ENCODE measurements around the gene SLC25A30.
"Not testable (repeated sequence)": the region's sequence is repeated elsewhere in the genome, so short reads cannot be mapped to it uniquely, and the experiment has no call there.

The SLC25A30 gene

DNA sequence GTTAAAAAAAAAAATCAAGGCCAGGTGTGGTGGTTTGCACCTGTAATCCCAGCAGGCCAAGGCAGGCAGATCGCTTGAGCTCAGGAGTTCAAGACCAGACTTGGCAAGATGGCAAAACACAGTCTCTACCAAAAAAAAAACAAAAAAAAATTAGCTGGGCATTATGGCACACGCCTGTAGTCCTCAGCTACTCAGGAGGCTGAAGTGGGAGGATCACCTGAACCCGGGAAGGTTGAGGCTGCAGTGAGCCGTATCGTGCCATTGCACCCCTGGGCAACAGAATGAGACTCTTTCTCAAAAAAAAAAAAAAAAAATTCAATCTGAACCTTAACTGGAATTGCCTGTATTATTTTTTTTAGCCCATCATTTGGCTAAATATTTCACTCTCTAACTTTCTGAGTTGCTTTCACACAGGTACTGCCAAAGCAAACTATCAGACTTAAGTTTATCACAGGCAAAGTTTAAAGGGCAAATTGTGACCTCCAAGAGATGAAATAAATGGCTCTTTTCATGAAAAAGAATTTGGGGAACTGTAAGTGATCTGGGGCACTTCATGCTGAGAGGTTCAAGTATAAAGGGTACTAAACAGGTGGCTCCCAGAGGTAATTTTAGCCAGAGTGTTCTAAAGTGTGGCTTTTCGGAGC is 14.7 kb upstream of the SLC25A30 start:
- no peaks in the 10 kb centered on the region for H3K4me1 ChIP-seq (ENCODE audit: insufficient read depth, low read length, severe bottlenecking)
- H4K20me1 ChIP-seq (ENCODE audit: insufficient read depth, low read length) = no peaks in the 10 kb centered on the region
- 0 out of 2 replicates have a peak, but pooled peaks cover 6% of the 10 kb centered on the region for H3K27me3 ChIP-seq (ENCODE audit: insufficient read depth, low read length)
- H3K4me2 ChIP-seq (ENCODE audit: low read length) = no peak overlapping the region
- H3K9me2 ChIP-seq (ENCODE audit: low read depth, low read length) = no peaks in the 10 kb centered on the region
- TF ChIP-seq EZH2 (IDR thresholded peaks at IDR 0.05; ENCODE audit: borderline replicate concordance, low read length) = no peak
- TF ChIP-seq, protein P1, sequence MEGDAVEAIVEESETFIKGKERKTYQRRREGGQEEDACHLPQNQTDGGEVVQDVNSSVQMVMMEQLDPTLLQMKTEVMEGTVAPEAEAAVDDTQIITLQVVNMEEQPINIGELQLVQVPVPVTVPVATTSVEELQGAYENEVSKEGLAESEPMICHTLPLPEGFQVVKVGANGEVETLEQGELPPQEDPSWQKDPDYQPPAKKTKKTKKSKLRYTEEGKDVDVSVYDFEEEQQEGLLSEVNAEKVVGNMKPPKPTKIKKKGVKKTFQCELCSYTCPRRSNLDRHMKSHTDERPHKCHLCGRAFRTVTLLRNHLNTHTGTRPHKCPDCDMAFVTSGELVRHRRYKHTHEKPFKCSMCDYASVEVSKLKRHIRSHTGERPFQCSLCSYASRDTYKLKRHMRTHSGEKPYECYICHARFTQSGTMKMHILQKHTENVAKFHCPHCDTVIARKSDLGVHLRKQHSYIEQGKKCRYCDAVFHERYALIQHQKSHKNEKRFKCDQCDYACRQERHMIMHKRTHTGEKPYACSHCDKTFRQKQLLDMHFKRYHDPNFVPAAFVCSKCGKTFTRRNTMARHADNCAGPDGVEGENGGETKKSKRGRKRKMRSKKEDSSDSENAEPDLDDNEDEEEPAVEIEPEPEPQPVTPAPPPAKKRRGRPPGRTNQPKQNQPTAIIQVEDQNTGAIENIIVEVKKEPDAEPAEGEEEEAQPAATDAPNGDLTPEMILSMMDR (IDR thresholded peaks at IDR 0.05; ENCODE audit: low read length) = no peak
- H3F3A ChIP-seq (ENCODE audit: insufficient read depth, low read length) = no peaks in the 10 kb centered on the region
- no peak overlapping the region for H2AFZ ChIP-seq (ENCODE audit: low read length)
- H3K79me2 ChIP-seq (ENCODE audit: insufficient read depth, low read length) = no peaks in the 10 kb centered on the region
- H3K27ac ChIP-seq (ENCODE audit: low read depth, low read length, poor library complexity, severe bottlenecking) = no peak overlapping the region
- no peak overlapping the region for H3K4me3 ChIP-seq (ENCODE audit: low read depth, low read length, poor library complexity, severe bottlenecking)
- no peaks in the 10 kb centered on the region for H3K36me3 ChIP-seq (ENCODE audit: insufficient read depth, low read length)
- H3K9ac ChIP-seq (ENCODE audit: low read length) = no peak overlapping the region
- no peaks in the 10 kb centered on the region for H3K9me3 ChIP-seq (ENCODE audit: low read length)

DNA sequence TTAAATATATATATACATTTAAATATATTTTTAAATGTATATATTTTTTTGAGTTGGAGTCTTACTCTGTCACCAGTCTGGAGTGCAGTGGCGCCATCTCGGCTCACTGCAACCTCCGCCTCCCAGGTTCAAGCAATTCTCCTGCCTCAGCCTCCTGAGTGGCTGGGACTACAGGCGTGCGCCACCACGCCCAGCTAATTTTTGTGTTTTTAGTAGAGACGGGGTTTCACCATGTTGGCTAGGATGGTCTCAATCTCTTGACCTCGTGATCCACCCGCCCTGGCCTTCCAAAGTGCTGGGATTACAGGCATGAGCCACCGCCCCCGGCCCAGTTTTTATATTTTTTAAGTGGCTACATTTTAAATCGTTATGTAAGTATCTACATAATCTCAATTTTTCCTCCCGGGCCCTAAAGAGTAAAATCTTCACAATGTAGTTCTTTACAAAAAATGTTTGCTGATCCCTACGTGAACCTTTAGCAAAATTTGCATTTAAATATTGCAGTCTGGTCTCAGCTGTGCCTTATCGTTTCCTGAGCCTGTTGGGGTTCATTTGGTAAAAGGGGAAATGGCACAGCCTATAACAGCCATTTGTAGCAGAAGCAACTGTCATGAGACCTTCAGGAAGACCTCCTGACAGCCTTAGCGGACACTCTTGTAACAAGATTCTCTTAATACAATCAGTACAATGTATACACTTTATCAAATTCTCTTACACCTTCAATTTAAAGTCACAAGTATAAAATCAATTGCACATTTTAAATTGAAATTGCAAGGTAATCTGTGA is 8.1 kb upstream of the SLC25A30 start:
- H3K9me2 ChIP-seq (ENCODE audit: low read depth, low read length); H3K9me3 ChIP-seq (ENCODE audit: low read length); H3K27ac ChIP-seq (ENCODE audit: low read depth, low read length, poor library complexity, severe bottlenecking); H2AFZ ChIP-seq (ENCODE audit: low read length); H3K9ac ChIP-seq (ENCODE audit: low read length); H3K79me2 ChIP-seq (ENCODE audit: insufficient read depth, low read length); H3K4me2 ChIP-seq (ENCODE audit: low read length); H3K27me3 ChIP-seq (ENCODE audit: insufficient read depth, low read length); H3K4me1 ChIP-seq (ENCODE audit: insufficient read depth, low read length, severe bottlenecking); H4K20me1 ChIP-seq (ENCODE audit: insufficient read depth, low read length); H3F3A ChIP-seq (ENCODE audit: insufficient read depth, low read length); H3K4me3 ChIP-seq (ENCODE audit: low read depth, low read length, poor library complexity, severe bottlenecking); H3K36me3 ChIP-seq (ENCODE audit: insufficient read depth, low read length): not testable (repeated sequence)

DNA sequence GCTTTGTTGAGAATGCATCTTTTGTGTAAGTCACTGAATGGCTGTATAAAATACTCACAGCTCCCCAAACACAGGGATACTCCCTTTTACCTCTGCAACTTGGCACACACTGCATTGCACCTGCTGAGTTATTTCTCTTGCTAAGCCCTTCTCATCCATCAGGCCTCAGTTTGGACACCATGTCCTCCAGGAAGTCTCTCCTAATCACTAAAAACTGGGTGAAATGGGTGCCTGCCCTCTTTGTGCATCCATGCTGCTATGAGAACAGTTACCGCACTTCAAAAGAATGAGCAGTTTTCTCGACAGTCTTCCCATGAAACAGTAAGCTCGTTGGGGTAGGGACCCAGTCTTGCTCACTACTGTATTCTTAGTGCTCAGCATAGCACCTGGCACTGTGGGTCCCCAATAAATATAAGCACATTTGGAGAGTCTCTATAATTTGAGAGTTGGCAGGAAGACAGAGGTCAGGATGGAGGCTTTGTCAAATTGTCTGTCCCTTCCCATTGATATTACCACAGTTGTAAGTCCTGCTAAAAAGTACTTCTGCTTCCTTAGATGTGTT is 4.6 kb upstream of the SLC25A30 start:
- Histone ChIP-seq H3K9me3 (ENCODE audit: low read length) (no peaks in the 10 kb centered on the region), H3K4me3 (ENCODE audit: low read depth, low read length, poor library complexity, severe bottlenecking) (no peak overlapping the region), H3K27me3 (ENCODE audit: insufficient read depth, low read length) (no peaks in the 10 kb centered on the region), H3K36me3 (ENCODE audit: insufficient read depth, low read length) (no peaks in the 10 kb centered on the region), H2AFZ (ENCODE audit: low read length) (no peak overlapping the region), H4K20me1 (ENCODE audit: insufficient read depth, low read length) (no peaks in the 10 kb centered on the region), H3K4me2 (ENCODE audit: low read length) (no peak overlapping the region), H3K9me2 (ENCODE audit: low read depth, low read length) (no peaks in the 10 kb centered on the region), H3K4me1 (ENCODE audit: insufficient read depth, low read length, severe bottlenecking) (peaks cover 7% of the 10 kb centered on the region), H3K9ac (ENCODE audit: low read length) (no peak overlapping the region), H3F3A (ENCODE audit: insufficient read depth, low read length) (no peaks in the 10 kb centered on the region), H3K79me2 (ENCODE audit: insufficient read depth, low read length) (no peaks in the 10 kb centered on the region), H3K27ac (ENCODE audit: low read depth, low read length, poor library complexity, severe bottlenecking) (no peak overlapping the region)
- TF ChIP-seq, protein P1 (IDR thresholded peaks at IDR 0.05; ENCODE audit: low read length) = no peak
- TF ChIP-seq EZH2 (IDR thresholded peaks at IDR 0.05; ENCODE audit: borderline replicate concordance, low read length) = no peak

Measured in OCI-LY1 (cell line).